HEK293 (cell line): ENCODE data around the gene NEXN.

ENCODE experiments used
- CTCF ChIA-PET: fragments of 350-600 bp; formaldehyde crosslinking; extraction: SDS; loops from one replicate; lab custom pipeline; 2021; ENCODE audit warnings: antibody characterized with exemption; lab: Yijun Ruan, JAX
- POLR2A ChIA-PET: fragments of 300-600 bp; formaldehyde crosslinking; extraction: SDS; loops from one replicate; lab custom pipeline; 2020; ENCODE audit warnings: antibody characterized with exemption, inconsistent platforms; lab: Yijun Ruan, JAX
- H3K27ac ChIP-seq: fragments of 200-500 bp; sonication (Bioruptor generic); 2 replicates; pipeline ENCODE4 v1.5.1; 2014; ENCODE audit warnings: low read depth, low read length, control low read depth, inconsistent platforms; ENCODE audit errors: extremely low read depth
- H3K36me3 ChIP-seq, 2 experiments: fragments of 200-500 bp in 1 of 2; sonication (Bioruptor generic) in 1 of 2; 1 replicate in 1 of 2; 2 replicates in 1 of 2; pipeline ENCODE4 v1.5.1; 2014 to 2017; ENCODE audit warnings: inconsistent platforms in 2 of 2, low read length in 2 of 2; ENCODE audit not compliant: control insufficient read depth in 2 of 2, insufficient read depth in 1 of 2
- H3K4me1 ChIP-seq: fragments of 200-500 bp; sonication (Bioruptor generic); 2 replicates; pipeline ENCODE4 v1.5.1; 2014; ENCODE audit warnings: mild to moderate bottlenecking, low read length, inconsistent platforms; ENCODE audit not compliant: control insufficient read depth, insufficient read depth
- H3K4me3 ChIP-seq: 2 replicates; pipeline ENCODE4 v1.5.1; 2011; ENCODE audit warnings: low read depth, mild to moderate bottlenecking, control low read depth, low read length, moderate library complexity
- H3K9me3 ChIP-seq: fragments of 200-500 bp; sonication (Bioruptor generic); 2 replicates; pipeline ENCODE4 v1.5.1; 2014; ENCODE audit warnings: low read depth, low read length, inconsistent platforms; ENCODE audit not compliant: control insufficient read depth, insufficient read depth
- BCL6B ChIP-seq: fragments of 450-650 bp; formaldehyde crosslinking; IDR thresholded peaks from 2 replicates; pipeline ENCODE4 v1.5.1; 2017; ENCODE audit warnings: missing biosample characterization, missing genetic modification characterization
- INSM2 ChIP-seq: fragments of 450-650 bp; formaldehyde crosslinking; IDR thresholded peaks from 2 replicates; pipeline ENCODE4 v1.5.1; 2016; ENCODE audit warnings: missing biosample characterization, missing genetic modification characterization
- MYNN ChIP-seq: fragments of 450-650 bp; formaldehyde crosslinking; IDR thresholded peaks from 2 replicates; pipeline ENCODE4 v1.5.1; 2016; ENCODE audit warnings: missing biosample characterization, missing genetic modification characterization, borderline replicate concordance
- OSR2 ChIP-seq: fragments of 450-650 bp; formaldehyde crosslinking; IDR thresholded peaks from 2 replicates; pipeline ENCODE4 v1.5.1; 2016; ENCODE audit warnings: missing biosample characterization, missing genetic modification characterization
- OVOL3 ChIP-seq: fragments of 450-650 bp; formaldehyde crosslinking; IDR thresholded peaks from 2 replicates; pipeline ENCODE4 v1.5.1; 2016; ENCODE audit warnings: missing biosample characterization, missing genetic modification characterization
- PATZ1 ChIP-seq: fragments of 450-650 bp; formaldehyde crosslinking; IDR thresholded peaks from 2 replicates; pipeline ENCODE4 v1.5.1; 2016; ENCODE audit warnings: missing biosample characterization, missing genetic modification characterization
- RBAK ChIP-seq: fragments of 450-650 bp; formaldehyde crosslinking; IDR thresholded peaks from 2 replicates; pipeline ENCODE4 v1.5.1; 2016; ENCODE audit warnings: missing biosample characterization, missing genetic modification characterization
- SETDB1 ChIP-seq: IDR thresholded peaks from one replicate; pipeline ENCODE4 v1.6.1; 2017; ENCODE audit warnings: mild to moderate bottlenecking, low read length, moderate library complexity, mixed read lengths; ENCODE audit not compliant: insufficient read length
- SP7 ChIP-seq: fragments of 450-650 bp; formaldehyde crosslinking; IDR thresholded peaks from 2 replicates; pipeline ENCODE4 v1.5.1; 2016; ENCODE audit warnings: missing biosample characterization, missing genetic modification characterization
- ZBTB48 ChIP-seq: fragments of 450-650 bp; formaldehyde crosslinking; IDR thresholded peaks from 2 replicates; pipeline ENCODE4 v1.5.1; 2016; ENCODE audit warnings: missing biosample characterization, missing genetic modification characterization
- ZBTB49 ChIP-seq: fragments of 450-650 bp; formaldehyde crosslinking; IDR thresholded peaks from 2 replicates; pipeline ENCODE4 v1.5.1; 2016; ENCODE audit warnings: missing biosample characterization, missing genetic modification characterization, low read depth
- ZBTB7A ChIP-seq: fragments of 450-650 bp; formaldehyde crosslinking; IDR thresholded peaks from 2 replicates; pipeline ENCODE4 v1.5.1; 2016; ENCODE audit warnings: low read depth, missing biosample characterization, missing genetic modification characterization
- ZNF114 ChIP-seq: fragments of 450-650 bp; formaldehyde crosslinking; IDR thresholded peaks from 2 replicates; pipeline ENCODE4 v1.5.0; 2017; ENCODE audit warnings: missing biosample characterization, missing genetic modification characterization
- ZNF140 ChIP-seq: fragments of 450-650 bp; formaldehyde crosslinking; IDR thresholded peaks from 2 replicates; pipeline ENCODE4 v1.5.1; 2016; ENCODE audit warnings: missing biosample characterization, missing genetic modification characterization
- ZNF174 ChIP-seq: fragments of 450-650 bp; formaldehyde crosslinking; IDR thresholded peaks from 2 replicates; pipeline ENCODE4 v1.5.0; 2017; ENCODE audit warnings: missing biosample characterization, mild to moderate bottlenecking, missing genetic modification characterization
- ZNF501 ChIP-seq: fragments of 450-650 bp; formaldehyde crosslinking; IDR thresholded peaks from 2 replicates; pipeline ENCODE4 v1.5.1; 2016; ENCODE audit warnings: missing biosample characterization, missing genetic modification characterization
- ZNF510 ChIP-seq: fragments of 450-650 bp; formaldehyde crosslinking; IDR thresholded peaks from 2 replicates; pipeline ENCODE4 v1.5.1; 2018; ENCODE audit warnings: mild to moderate bottlenecking, missing genetic modification characterization, missing biosample characterization; ENCODE audit not compliant: insufficient replicate concordance
- ZNF514 ChIP-seq: fragments of 450-650 bp; formaldehyde crosslinking; IDR thresholded peaks from 2 replicates; pipeline ENCODE4 v1.5.1; 2016; ENCODE audit warnings: missing biosample characterization, missing genetic modification characterization
- ZNF561 ChIP-seq: fragments of 450-650 bp; IDR thresholded peaks from 2 replicates; pipeline ENCODE4 v1.5.1; 2018; ENCODE audit warnings: missing biosample characterization, missing genetic modification characterization, borderline replicate concordance
- ZNF600 ChIP-seq: fragments of 450-650 bp; formaldehyde crosslinking; IDR thresholded peaks from 2 replicates; pipeline ENCODE4 v1.5.1; 2016; ENCODE audit warnings: missing biosample characterization, missing genetic modification characterization
- ZNF610 ChIP-seq: fragments of 450-650 bp; formaldehyde crosslinking; IDR thresholded peaks from 2 replicates; pipeline ENCODE4 v1.5.1; 2016; ENCODE audit warnings: missing biosample characterization, missing genetic modification characterization, borderline replicate concordance
- ZNF701 ChIP-seq: fragments of 450-650 bp; formaldehyde crosslinking; IDR thresholded peaks from 2 replicates; pipeline ENCODE4 v1.5.1; 2016; ENCODE audit warnings: missing biosample characterization, missing genetic modification characterization
- TF ChIP-seq, protein P1 (sequence below): fragments of 450-650 bp; IDR thresholded peaks from 2 replicates; pipeline ENCODE4 v1.5.1; 2018; ENCODE audit warnings: missing biosample characterization, mild to moderate bottlenecking, missing genetic modification characterization
- TF ChIP-seq, protein P2 (sequence below): fragments of 450-650 bp; formaldehyde crosslinking; IDR thresholded peaks from 2 replicates; pipeline ENCODE4 v1.5.1; 2016; ENCODE audit warnings: missing biosample characterization, missing genetic modification characterization

NEXN gene

GRCh38 chr1:77872645-77873044 is 15.8 kb upstream of the NEXN start:
- H3K27ac ChIP-seq, result no peak overlapping the region
- H3K36me3 ChIP-seq, result peaks cover 0 to 10% of the 10 kb centered on the region in 2 experiments; a peak in 2 of 3 replicates
- no peak for TF ChIP-seq ZNF510 (tag by site-specific recombination)
- TF ChIP-seq ZNF514 (tag by site-specific recombination), result no peak
- no peak for TF ChIP-seq RBAK (tag by site-specific recombination)
- TF ChIP-seq, protein P1, sequence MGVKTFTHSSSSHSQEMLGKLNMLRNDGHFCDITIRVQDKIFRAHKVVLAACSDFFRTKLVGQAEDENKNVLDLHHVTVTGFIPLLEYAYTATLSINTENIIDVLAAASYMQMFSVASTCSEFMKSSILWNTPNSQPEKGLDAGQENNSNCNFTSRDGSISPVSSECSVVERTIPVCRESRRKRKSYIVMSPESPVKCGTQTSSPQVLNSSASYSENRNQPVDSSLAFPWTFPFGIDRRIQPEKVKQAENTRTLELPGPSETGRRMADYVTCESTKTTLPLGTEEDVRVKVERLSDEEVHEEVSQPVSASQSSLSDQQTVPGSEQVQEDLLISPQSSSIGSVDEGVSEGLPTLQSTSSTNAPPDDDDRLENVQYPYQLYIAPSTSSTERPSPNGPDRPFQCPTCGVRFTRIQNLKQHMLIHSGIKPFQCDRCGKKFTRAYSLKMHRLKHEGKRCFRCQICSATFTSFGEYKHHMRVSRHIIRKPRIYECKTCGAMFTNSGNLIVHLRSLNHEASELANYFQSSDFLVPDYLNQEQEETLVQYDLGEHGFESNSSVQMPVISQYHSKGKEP, result no peak
- TF ChIP-seq MYNN, result no peak
- TF ChIP-seq BCL6B (tag by site-specific recombination), result no peak
- no peak for TF ChIP-seq ZNF561 (tag by site-specific recombination)
- TF ChIP-seq, protein P2, sequence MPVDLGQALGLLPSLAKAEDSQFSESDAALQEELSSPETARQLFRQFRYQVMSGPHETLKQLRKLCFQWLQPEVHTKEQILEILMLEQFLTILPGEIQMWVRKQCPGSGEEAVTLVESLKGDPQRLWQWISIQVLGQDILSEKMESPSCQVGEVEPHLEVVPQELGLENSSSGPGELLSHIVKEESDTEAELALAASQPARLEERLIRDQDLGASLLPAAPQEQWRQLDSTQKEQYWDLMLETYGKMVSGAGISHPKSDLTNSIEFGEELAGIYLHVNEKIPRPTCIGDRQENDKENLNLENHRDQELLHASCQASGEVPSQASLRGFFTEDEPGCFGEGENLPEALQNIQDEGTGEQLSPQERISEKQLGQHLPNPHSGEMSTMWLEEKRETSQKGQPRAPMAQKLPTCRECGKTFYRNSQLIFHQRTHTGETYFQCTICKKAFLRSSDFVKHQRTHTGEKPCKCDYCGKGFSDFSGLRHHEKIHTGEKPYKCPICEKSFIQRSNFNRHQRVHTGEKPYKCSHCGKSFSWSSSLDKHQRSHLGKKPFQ, result no peak
- no peak for TF ChIP-seq ZNF600 (tag by site-specific recombination)
- no peak for TF ChIP-seq ZNF140 (tag by site-specific recombination)
- TF ChIP-seq OSR2 (tag by site-specific recombination), result no peak
- TF ChIP-seq ZBTB7A (tag by site-specific recombination), result no peak
- no peak for TF ChIP-seq OVOL3 (tag by site-specific recombination)
- TF ChIP-seq PATZ1 (tag by site-specific recombination), result no peak
- no peak for TF ChIP-seq ZNF501 (tag by site-specific recombination)
- no peak overlapping the region for H3K4me3 ChIP-seq
- no peaks in the 10 kb centered on the region for H3K4me1 ChIP-seq
- POLR2A ChIA-PET, result no interaction called here
- CTCF ChIA-PET, result interaction anchor here (1.3 kb wide), 1 partner anchor 13 kb away, joined by 4 read pairs; no protein-coding TSS in a partner anchor
- no peaks in the 10 kb centered on the region for H3K9me3 ChIP-seq

DNA sequence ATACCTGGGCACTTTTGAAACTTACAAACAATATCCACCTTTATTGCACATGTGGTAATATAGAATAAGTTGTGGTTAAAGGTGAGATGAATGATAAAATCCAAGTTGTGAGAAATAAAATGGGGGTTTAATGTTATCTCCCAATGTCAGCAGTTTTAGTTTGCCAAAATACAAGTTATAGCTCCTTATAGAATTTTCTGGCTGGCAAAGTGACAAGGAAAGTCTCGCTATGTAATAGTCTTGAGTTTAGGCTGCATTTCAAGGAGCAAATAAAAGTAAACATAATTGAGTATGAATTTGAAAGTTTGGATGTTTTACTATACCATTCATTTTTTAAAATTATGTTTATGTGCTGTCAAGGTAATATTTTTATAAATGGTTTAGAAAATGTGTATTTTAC is 15.0 kb upstream of the NEXN start:
- Histone ChIP-seq H3K36me3 (peaks cover 0 to 2% of the 10 kb centered on the region in 2 experiments; a peak in 2 of 3 replicates), H3K4me3 (no peak overlapping the region), H3K9me3 (no peaks in the 10 kb centered on the region), H3K4me1 (no peaks in the 10 kb centered on the region), H3K27ac (no peak overlapping the region)
- ChIA-PET POLR2A (no interaction called here), CTCF (no interaction called here)
- no peak for TF ChIP-seq ZNF174 (tag by site-specific recombination)
- TF ChIP-seq ZNF610, result no peak
- no peak for TF ChIP-seq RBAK (tag by site-specific recombination)
- TF ChIP-seq INSM2, result no peak
- TF ChIP-seq ZBTB49 (tag by site-specific recombination), result no peak
- no peak for TF ChIP-seq ZNF701
- TF ChIP-seq SETDB1, result no peak
- no peak for TF ChIP-seq SP7 (tag by site-specific recombination)
- no peak for TF ChIP-seq ZNF114 (tag by site-specific recombination)
- no peak for TF ChIP-seq ZNF140 (tag by site-specific recombination)
- no peak for TF ChIP-seq ZBTB48 (tag by site-specific recombination)
